ENCODE results near the gene ALKBH2. TPM values are rescaled to one million over a fixed set of nuclear protein-coding genes. Genes with fewer than 3 reads are reported as not detected.

Gene ALKBH2
- 8.6 TPM for total RNA-seq (2013)
- polyA plus RNA-seq (10 to 100 TPM in 1 of 3 donors, 1 to 10 TPM in 2; 3.7 to 13.0 (median 4.5) TPM), polyA minus RNA-seq (11.8 and 19.3 TPM in 2 replicates), total RNA-seq (0.50 to 3.8 (median 2.3) reads per million in 11 experiments)

DNA sequence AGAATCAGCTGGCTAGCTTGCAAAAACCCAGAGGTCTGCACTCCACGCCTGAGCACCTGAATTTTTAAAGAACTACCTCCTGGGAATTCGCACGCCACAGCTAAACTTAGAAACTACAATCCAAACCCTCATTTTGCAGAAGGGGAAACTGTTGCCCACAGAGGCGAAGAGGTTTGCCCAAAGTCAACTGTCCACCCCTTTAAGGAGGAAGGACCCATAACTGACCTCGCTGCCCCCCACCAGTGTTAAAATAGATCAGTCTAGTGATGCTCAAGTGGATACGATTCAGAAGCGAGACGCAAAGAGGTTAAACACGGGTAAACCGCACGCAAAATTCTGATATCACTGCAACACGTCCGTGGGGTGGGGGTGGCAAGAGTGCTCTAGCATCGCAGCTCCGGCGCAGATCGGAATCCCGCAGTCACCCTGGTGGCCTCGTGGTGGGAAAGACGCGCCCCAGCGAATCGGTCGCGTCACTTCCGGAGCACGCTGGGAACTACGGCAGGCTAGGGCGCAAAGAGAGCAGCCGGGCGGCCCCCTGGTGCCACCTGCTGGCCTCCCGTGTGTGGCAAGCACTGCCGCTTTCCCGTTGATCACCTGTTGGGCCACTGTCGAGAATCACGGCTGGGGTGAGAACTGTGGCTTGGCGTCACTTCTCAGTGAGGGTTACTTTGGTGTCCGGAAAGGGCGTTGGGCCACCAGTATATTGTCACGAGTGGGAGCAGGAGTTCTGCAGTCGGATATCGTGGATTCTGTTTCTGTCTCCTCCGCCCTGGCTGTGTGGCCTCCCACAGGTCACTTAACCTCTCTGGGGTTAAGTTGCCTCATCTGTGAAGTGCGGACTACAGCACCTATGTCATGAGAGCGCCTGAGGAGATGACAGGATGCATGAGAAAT, at the start of gene ALKBH2:
TSS of gene ALKBH2 (minus strand) at position 451 of the 897 bp plus-strand sequence. CDS start 686 bp downstream, outside the sequence.
- H3K79me2 ChIP-seq (ENCODE audit: insufficient read depth, low read length) = peaks cover under 1% of the 10 kb centered on the region
- DNase-seq = peak; percentile 94 to 95 (median 95)
- peak within 1 kb of the TSS; percentile 48 for H3K9ac ChIP-seq (ENCODE audit: insufficient read depth, low read length, poor library complexity, severe bottlenecking)
- peaks cover 0 to 2% (median 0%) of the 10 kb centered on the region in 3 donors for H3K27me3 Mint-ChIP-seq (ENCODE audit: low read depth in 3 of 3)
- peaks cover 22% of the 10 kb centered on the region for H3K4me1 Mint-ChIP-seq
- peaks cover 12 to 16% of the 10 kb centered on the region in 2 donors for H3K36me3 Mint-ChIP-seq
- TF ChIP-seq, protein P1, sequence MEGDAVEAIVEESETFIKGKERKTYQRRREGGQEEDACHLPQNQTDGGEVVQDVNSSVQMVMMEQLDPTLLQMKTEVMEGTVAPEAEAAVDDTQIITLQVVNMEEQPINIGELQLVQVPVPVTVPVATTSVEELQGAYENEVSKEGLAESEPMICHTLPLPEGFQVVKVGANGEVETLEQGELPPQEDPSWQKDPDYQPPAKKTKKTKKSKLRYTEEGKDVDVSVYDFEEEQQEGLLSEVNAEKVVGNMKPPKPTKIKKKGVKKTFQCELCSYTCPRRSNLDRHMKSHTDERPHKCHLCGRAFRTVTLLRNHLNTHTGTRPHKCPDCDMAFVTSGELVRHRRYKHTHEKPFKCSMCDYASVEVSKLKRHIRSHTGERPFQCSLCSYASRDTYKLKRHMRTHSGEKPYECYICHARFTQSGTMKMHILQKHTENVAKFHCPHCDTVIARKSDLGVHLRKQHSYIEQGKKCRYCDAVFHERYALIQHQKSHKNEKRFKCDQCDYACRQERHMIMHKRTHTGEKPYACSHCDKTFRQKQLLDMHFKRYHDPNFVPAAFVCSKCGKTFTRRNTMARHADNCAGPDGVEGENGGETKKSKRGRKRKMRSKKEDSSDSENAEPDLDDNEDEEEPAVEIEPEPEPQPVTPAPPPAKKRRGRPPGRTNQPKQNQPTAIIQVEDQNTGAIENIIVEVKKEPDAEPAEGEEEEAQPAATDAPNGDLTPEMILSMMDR (IDR thresholded peaks at IDR 0.05) = peak; percentile 98
- peak within 1 kb of the TSS; percentile 77 to 87 for H3K4me3 Mint-ChIP-seq
- H3K27me3 ChIP-seq (ENCODE audit: control insufficient read depth in 2 of 2, insufficient read depth in 2 of 2, low read length in 2 of 2) = no peaks in the 10 kb centered on the region
- intact Hi-C loops (cut with micrococcal nuclease) = loop anchor here (1.0 to 10.0 kb wide), 9 partner anchors 40 to 578 kb away; partner anchors contain the start of genes FICD (in 2 of the 2), SSH1 (in 1 of the 2) and USP30 (in 1 of the 2)
- peak within 1 kb of the TSS; percentile 78 for H3K4me2 ChIP-seq (replicated peaks; ENCODE audit: extremely low read depth, low read length, poor library complexity, severe bottlenecking)
- peak within 1 kb of the TSS; percentile 42 to 70 (median 46) for H3K4me3 ChIP-seq (replicated peaks in 1 of 3; ENCODE audit: low read depth in 2 of 3, low read length in 3 of 3)
- 4% methylated on average over 42 of the region's 45 CpGs for WGBS (ENCODE audit: insufficient coverage)
- peak within 1 kb of the TSS; percentile 75 to 92 (median 86) for H3K27ac Mint-ChIP-seq
- H3K4me1 ChIP-seq (ENCODE audit: control insufficient read depth in 1 of 2, insufficient read depth in 2 of 2, low read length in 2 of 2) = peaks cover 23 to 28% of the 10 kb centered on the region in 2 donors
- H3K36me3 ChIP-seq (replicated peaks in 1 of 2; ENCODE audit: control insufficient read depth in 1 of 2, insufficient read depth in 2 of 2, low read length in 2 of 2) = peaks cover 12 to 16% of the 10 kb centered on the region in 2 donors
- H3K9me3 Mint-ChIP-seq = peaks cover 0 to 2% (median 0%) of the 10 kb centered on the region in 7 donors
- H3K9me3 ChIP-seq (replicated peaks in 1 of 2; ENCODE audit: control insufficient read depth in 1 of 2, insufficient read depth in 1 of 2, low read length in 2 of 2) = no peaks in the 10 kb centered on the region
- H4K20me1 ChIP-seq (ENCODE audit: insufficient read depth, low read length) = no peaks in the 10 kb centered on the region
- H2AFZ ChIP-seq (ENCODE audit: insufficient read depth, low read depth, low read length, poor library complexity, severe bottlenecking) = peak within 1 kb of the TSS; percentile 79
- peak within 1 kb of the TSS; percentile 13 to 68 for H3K27ac ChIP-seq (ENCODE audit: low read depth in 1 of 2, low read length in 2 of 2)

DNA sequence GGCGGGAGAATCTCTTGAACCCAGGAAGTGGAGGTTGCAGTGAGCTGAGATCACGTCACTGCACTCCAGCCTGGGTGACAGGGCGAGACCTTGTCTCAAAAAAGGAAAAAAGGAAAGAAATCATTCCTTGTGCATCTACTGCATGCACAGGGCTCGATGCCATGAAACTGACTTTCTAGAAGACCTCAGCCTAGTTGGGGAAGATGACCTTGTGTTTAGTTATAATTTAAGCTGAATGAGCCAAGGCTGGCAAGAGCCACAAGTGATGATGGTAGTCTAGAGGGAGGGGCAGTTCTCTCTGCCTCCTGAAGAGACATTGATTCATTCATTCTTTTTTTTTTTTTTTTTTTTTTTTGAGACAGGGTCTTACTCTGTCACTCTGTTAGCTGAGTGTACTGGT, 47.3 kb upstream of the ALKBH2 start:
- Histone ChIP-seq H3K4me2 (replicated peaks; ENCODE audit: extremely low read depth, low read length, poor library complexity, severe bottlenecking) (no peak overlapping the region), H3K9ac (ENCODE audit: insufficient read depth, low read length, poor library complexity, severe bottlenecking) (no peak overlapping the region), H4K20me1 (ENCODE audit: insufficient read depth, low read length) (no peaks in the 10 kb centered on the region), H3K27me3 (ENCODE audit: control insufficient read depth in 2 of 2, insufficient read depth in 2 of 2, low read length in 2 of 2) (no peaks in the 10 kb centered on the region), H3K79me2 (ENCODE audit: insufficient read depth, low read length) (no peaks in the 10 kb centered on the region), H3K4me3 (replicated peaks in 1 of 3; ENCODE audit: low read depth in 2 of 3, low read length in 3 of 3) (no peak overlapping the region), H2AFZ (ENCODE audit: insufficient read depth, low read depth, low read length, poor library complexity, severe bottlenecking) (no peak overlapping the region), H3K4me1 (ENCODE audit: control insufficient read depth in 1 of 2, insufficient read depth in 2 of 2, low read length in 2 of 2) (no peaks in the 10 kb centered on the region), H3K27ac (ENCODE audit: low read depth in 1 of 2, low read length in 2 of 2) (no peak overlapping the region), H3K36me3 (replicated peaks in 1 of 2; ENCODE audit: control insufficient read depth in 1 of 2, insufficient read depth in 2 of 2, low read length in 2 of 2) (no peaks in the 10 kb centered on the region), H3K9me3 (replicated peaks in 1 of 2; ENCODE audit: control insufficient read depth in 1 of 2, insufficient read depth in 1 of 2, low read length in 2 of 2) (no peaks in the 10 kb centered on the region)
- peaks cover 0 to 9% (median under 1%) of the 10 kb centered on the region in 7 donors for H3K9me3 Mint-ChIP-seq
- H3K27ac Mint-ChIP-seq = peak overlapping the region in 1 of 7 donors; percentile 40
- no peak overlapping the region for H3K4me3 Mint-ChIP-seq
- intact Hi-C loops (cut with micrococcal nuclease) = no loop called here
- no peaks in the 10 kb centered on the region for H3K36me3 Mint-ChIP-seq
- TF ChIP-seq, protein P1 (IDR thresholded peaks at IDR 0.05) = no peak
- H3K27me3 Mint-ChIP-seq (ENCODE audit: low read depth in 3 of 3) = peaks cover 0 to 2% (median 0%) of the 10 kb centered on the region in 3 donors
- H3K4me1 Mint-ChIP-seq = no peaks in the 10 kb centered on the region
- DNase-seq = no peak
- WGBS (ENCODE audit: insufficient coverage) = 94% methylated on average over 4 of the region's 4 CpGs
